GM10266 (cell line): Measurements from ENCODE around the gene POTEC.
"Not testable (repeated sequence)": the region's sequence is repeated elsewhere in the genome, so short reads cannot be mapped to it uniquely, and the experiment has no call there.

Experiments used
- DNase-seq: peaks from one replicate; pipeline ENCODE4 v3.0.0; 2012; ENCODE audit errors: extremely low spot score
- TF ChIP-seq, protein P1 (sequence below): IDR thresholded peaks from 2 replicates; pipeline ENCODE4 v1.5.1; 2012; ENCODE audit warnings: mild to moderate bottlenecking, low read depth; ENCODE audit not compliant: control insufficient read depth, insufficient read depth; ENCODE audit errors: missing control alignments

POTEC gene

DNA sequence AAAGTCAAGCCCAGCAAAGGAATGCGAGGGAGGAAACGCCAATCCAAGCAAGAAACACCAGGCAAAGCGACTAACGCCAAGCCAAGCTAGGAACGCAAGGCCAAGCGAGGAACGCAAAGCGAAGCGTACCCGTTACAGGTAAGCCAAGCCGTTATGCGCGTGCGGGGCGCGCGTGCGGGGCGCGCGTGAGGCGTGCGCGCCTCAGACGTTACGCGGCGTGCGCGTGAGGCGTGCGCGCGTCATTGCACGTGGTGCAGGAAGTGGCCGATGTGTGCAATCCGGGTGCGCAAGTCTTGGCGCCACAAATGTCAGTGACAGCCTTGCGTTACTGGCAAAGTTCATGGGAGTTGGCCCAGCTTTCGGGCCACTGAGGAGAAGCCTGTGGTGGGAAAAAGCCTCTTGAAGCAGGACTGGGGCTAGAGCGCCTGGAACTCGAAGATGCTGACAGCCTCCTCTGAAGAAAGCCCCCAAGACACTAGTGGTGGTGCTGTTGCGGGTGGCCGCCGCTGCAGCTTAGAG, at the start of gene POTEC:
TSS of gene POTEC (minus strand) at position 155 of the 519 bp plus-strand sequence. CDS start 454 bp downstream, outside the sequence.
- not testable (repeated sequence) for DNase-seq

DNA sequence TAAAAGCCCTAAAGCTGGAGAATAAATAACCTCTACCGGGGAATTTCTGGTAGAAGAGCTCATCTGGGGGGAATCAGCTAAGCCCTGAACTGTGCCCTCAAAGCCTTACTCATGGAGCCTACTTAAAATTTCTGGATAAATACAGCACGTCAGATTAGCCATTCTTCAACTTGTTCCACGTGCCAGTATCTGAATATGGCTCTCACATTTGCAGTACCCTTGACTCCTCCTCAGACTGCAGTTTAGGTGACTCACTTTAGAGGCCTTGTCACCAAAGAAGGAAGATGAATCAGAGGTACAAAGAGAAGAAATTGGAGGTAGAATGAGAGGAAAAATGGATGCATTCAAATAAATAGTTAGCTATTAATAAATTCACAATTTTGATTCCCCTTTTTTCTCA, 34.6 kb upstream of the POTEC start:
- no peak for DNase-seq
- TF ChIP-seq, protein P1, sequence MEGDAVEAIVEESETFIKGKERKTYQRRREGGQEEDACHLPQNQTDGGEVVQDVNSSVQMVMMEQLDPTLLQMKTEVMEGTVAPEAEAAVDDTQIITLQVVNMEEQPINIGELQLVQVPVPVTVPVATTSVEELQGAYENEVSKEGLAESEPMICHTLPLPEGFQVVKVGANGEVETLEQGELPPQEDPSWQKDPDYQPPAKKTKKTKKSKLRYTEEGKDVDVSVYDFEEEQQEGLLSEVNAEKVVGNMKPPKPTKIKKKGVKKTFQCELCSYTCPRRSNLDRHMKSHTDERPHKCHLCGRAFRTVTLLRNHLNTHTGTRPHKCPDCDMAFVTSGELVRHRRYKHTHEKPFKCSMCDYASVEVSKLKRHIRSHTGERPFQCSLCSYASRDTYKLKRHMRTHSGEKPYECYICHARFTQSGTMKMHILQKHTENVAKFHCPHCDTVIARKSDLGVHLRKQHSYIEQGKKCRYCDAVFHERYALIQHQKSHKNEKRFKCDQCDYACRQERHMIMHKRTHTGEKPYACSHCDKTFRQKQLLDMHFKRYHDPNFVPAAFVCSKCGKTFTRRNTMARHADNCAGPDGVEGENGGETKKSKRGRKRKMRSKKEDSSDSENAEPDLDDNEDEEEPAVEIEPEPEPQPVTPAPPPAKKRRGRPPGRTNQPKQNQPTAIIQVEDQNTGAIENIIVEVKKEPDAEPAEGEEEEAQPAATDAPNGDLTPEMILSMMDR: no peak

DNA sequence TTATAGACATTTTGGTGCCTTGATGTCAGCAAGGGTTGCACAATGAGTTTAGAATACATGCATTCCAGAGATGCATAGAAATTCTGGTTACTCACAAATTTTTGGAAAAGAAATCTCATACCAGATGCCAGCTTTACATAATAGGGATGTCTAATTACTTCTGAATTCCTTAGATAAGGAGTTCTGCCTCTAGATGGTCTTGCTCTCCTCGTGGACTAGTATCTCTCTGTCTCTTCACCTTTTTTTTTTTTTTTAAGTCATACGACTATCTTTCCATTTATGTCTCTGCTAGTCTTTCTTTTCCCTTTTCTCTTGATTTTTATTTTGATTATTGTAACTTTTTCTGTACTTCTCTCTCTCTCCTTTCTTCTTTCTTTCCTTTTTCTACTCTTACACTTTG, 16.1 kb upstream of the POTEC start:
- DNase-seq: not testable (repeated sequence)

DNA sequence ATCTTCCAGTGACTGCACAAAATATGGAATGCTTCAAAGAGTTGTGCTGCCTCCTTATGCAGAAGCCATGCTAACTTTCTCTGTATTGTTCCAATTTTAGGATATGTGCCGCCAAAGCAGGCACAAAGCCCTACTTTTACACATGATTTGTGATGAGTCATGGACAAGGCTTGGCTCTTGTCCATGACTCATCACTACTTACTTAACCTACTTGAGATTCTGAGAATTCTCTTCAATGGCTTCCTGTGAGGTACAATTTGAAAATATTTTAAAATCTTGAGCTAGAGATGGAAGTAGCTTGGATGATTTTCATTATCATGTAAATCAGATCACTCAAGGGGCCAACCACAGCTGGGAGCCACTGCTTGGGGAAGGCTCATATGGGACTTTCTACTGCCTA, 11.7 kb downstream of the POTEC start:
- not testable (repeated sequence) for DNase-seq

DNA sequence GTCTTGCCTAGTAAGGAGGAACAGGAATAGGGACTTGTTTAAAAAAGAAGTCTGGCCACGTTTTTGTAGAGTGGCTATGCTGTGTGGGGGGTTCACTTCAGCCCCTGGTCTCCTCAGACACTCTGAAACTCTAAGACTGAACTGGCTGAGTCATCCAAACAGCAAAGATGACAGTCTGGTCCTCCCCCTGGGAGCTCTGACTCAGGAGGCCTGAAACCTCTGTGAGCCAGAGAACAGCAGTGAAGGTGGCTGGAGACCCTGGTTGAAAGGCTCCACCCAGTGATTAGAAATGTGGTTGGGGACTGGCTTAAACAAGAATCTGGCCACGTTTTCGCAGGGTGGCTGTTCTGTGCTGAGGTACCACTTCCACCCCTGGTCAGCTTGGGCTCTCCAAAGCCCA, 32.7 kb downstream of the POTEC start:
- DNase-seq: not testable (repeated sequence)

DNA sequence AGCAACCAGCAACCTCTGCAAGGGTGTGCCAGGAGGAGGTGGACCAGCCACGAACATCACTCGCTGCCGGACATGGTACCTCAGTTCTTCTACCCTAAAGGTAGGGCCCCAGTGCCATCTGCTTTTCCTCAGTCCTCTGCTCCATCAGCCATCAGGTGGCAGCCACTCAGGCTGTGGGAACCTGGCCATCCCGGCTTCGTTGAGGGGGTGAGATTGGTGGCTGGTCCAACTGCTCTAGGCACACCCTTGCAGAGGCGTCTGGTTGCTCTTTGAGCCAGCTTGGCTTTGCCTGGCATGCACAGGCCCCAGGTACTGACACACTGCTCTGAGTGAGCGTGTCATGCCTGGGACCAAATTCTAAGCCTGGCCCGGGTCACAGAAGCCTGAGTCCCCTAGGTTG, 39.7 kb downstream of the POTEC start:
- DNase-seq: not testable (repeated sequence)

DNA sequence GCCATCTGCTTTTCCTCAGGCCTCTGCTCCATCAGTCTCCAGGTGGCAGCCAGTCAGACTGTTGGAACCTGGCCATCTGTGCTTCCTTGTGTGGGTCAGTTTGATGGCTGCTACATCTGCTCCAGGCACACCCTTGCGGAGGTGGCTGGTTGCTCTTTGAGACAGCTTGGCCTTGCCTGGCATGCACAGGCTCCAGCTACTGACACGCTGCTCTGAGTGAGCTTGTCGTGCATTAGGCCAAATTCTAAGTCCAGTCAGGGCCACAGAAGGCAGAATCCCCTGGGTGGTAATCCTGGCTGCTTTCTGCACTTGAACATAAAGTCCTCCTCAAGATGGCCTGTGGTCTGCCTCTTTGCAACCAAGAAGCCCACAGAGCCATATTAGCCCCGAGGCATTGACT, 41.5 kb downstream of the POTEC start:
- DNase-seq: not testable (repeated sequence)

DNA sequence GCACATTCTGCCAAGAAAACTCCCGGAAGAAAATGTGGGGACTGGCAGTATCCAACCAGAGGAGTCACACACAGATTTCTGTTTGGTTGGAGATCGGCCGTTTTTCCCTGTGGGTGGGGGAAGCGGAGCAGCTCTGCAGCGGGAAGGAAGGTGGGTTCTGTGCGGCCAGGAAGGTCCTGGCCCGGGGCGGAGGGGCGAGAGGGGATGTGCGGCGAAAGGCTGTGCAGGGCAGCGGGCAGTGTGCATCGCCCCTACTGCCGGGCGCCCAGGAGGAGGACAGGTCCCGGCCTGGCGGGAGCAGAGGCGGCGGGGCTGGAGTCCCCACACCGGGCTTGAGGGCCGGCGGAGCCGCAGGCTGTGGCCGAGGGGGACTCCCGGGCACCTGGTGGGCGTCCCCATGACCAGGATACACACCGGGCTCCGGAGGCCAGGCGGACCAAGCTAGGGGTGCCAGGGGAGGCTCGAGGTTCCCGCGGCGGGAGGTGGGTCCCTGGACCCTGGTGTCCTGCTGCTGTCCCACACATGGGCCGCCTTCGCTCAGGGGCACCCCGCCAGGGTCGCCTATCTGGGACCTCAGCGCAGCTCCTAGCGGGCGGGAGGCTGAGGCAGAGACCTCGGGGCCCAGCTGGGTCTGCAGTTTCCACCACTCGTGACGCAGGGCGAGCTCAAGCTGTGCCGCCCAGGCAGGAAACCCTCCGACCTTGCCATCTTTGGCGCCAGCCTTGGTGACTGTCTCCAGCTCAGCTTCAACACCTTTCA, 54.0 kb downstream of the POTEC start:
- DNase-seq: peak; percentile 3

DNA sequence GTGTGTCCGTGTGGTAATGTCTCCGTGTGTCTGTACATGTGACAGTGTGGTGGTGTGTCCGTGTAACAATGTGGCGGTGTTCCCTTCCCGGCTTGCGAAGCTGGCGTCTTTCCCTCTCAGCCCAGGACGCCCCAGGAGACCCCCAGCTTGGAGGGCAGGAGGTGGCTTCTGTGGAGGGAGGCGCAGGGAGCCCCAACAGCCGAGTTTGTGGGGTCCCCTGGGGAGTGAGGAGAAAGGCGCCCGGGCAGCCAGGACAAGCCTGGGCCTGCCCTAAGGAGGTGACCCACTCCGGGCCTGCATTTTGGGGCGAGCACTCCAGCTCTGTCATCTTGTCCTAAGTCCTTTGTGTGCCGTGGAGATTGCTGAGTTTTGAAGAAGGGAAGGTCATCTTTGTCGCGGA, 54.6 kb downstream of the POTEC start:
- not testable (repeated sequence) for DNase-seq

DNA sequence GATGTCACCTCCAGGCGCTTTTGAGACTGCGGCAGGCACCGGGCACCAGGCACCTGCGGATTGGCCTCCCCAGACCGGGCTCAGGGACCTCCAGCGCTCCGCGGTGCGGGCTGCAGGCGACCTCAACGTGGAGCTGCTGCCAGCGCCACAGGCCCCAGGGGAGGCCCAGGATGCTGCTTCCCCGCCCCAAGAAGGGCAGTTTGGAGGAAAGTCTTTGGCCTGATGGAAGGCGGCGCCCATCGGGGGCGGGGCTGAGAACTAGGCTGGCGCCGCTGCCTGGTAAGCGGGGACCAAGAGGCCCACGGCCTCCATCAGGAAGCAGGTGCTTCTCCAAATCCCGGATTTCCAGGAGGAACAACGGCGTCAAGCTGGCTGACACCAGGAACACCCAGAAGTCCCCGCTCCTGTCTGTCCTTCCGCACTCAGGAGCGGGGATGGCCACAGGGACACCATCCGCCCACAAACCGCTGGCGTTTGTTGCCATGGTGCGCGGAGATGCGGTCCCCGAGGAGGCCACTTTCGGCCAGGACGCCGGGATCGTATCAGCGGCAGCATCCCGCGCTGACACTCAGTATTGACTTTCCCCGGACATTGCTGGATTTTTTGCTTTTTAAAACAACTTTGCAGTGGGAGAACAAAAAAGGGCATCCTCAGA, 56.3 kb downstream of the POTEC start:
- DNase-seq: not testable (repeated sequence)

DNA sequence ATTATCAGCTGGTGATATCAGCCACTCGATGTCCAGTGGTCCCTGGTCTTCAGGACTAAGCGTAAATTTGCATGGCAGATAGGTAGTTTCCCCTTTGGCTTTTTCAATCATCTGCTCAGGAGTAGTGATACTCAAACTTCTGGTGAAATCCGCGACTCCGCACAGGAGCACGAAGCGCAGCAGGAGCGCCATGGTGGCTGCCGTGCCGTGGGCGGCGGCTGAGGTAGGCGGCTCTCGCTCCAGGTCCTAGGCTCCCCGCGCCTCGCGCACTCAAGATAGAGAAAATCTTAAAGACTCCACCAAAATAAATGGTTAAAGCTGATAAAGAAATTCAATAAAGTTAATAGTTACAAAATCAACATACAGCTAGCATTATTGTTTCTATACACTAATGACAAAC, 64.3 kb downstream of the POTEC start:
- DNase-seq: not testable (repeated sequence)

DNA sequence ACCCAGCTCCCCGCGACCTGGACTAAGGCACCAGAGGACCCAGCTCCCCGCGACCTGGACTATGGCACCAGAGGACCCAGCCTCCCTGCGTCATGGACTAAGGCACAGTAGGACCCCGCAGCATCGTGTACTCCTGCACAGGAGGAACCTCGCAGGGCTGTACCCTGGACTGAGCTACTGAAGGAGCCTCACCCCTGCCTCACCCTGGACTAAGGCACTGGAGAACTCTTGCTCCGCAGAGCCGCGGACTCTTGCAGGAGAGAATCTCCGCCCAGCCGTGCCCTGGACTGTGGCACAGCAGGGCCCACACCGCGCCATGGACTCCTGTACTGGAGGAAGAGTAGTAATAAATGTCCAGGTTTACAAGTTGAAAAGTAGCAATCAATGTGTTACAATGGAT, 67.9 kb downstream of the POTEC start:
- not testable (repeated sequence) for DNase-seq

DNA sequence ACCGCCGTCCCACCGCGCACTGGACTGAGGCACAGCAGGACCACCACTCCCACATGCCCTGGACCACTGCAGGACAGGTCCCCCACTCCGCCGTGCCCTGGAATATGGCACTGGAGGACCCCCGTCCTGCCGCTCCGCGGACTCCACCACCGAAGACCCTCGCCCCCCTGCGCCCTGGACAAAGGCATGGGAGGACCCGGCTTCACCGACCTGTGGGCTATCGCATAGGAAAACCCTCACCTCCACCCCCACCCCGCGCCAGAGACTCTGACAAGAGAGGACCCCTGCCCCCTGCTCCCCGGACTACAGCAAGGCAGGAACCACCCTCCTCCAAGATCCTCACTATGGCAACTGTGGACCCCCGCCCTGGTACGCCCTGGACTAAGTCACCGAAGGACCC, 68.6 kb downstream of the POTEC start:
- not testable (repeated sequence) for DNase-seq

DNA sequence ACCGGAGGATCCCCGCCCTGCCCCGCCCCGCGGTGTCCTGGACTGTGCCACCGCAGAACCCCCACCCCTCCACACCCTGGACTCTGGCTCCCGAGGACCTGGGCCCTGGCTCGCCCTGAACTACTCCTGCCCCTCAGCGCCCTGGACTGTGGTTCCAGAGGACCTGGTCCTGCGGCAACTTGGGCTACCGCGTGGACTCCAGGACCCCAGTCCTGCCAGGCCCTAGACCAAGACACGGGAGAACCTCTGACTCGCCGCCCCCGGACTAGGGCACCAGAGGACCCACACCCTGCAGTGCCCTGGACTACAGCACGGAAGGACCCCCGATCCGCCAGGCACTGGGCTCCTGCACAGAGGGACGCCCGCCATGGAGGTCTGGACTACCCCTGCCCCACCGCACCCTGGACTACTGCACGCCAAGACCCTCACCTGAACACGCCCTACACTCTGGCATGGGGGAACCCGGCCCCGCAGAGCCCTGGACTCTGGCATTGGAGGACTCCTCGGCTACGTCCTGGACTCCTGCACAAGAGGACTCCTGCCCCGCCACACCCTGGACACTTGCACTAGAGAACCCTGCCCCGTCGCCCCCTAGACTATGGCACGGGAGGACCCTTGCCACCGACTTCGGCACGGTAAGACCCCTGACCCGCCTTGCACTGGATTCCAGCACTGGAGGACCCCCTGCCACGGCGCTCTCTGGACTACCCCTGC, 69.2 kb downstream of the POTEC start:
- not testable (repeated sequence) for DNase-seq

DNA sequence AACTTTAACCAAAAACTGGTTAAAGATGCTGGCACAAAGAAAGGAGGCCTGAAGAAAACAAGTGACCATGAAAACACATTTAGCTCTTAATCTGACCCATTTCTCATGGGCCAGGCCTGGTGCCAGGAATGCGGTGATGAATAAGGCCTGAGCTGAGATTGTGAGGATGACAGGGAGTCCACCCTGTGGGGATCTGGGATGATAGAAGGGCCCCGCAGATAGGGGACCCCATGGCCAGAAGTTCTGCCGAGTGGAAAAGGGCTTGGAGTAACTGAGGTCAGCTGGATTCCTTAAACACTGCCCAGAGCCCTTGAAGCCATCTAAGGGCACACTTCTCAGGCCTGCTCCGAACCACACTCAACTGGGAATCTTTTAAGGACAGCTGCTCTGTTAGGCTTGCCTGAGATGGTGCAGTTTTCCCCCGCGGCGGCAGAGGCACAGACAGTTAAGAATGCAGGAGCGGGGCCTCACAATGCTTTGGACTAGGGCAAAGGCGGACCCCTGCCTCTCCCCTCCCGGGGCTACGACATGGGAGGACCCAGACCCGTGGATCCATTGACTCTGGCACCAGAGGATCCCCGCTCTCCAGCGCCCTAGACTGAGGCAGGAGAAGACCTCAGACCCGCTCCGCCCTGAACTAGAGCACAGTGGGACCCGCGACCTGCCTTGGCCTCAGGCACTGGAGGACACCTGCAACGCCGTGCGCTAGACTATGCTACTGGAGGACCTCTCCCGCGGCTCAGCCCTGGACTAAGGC, 70.0 kb downstream of the POTEC start:
- not testable (repeated sequence) for DNase-seq

DNA sequence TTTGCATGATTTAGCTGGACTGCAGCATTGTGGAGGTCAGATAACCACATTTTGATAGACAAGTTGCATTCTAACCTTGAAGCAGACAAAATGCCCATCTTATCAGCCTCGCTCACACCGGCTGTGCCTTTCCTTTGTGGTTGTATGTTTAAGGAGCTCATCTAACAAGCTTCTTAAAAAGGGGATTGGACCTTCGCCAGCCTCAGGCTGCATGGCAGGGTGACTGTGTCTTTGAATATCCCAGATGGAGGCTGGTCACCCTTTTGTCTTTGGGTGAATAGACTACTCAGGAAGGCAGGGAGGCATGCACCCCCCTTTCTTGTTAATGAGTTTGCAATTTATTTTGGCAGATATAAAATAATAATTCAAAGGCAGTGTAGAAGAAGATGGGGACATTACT, 72.1 kb downstream of the POTEC start:
- DNase-seq: not testable (repeated sequence)

DNA sequence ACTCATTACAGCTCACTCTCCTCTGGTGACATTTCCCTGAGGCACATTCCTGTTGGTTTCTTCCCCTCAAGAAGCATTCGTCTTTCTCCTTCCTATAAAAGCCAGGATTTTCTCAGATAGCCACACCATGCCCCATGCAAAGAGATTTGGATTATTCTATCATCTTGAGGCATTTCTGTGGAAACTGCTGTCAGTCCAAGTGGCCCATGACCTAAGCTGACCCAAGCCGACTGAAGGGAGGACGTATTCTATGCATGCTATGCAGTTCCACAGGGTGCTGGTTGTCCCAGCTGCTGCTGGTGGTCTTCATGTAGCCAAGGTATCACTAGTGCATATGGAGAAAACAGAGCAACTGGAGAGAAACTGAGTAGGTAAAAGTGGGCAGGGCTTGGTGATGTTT, 73.0 kb downstream of the POTEC start:
- not testable (repeated sequence) for DNase-seq

DNA sequence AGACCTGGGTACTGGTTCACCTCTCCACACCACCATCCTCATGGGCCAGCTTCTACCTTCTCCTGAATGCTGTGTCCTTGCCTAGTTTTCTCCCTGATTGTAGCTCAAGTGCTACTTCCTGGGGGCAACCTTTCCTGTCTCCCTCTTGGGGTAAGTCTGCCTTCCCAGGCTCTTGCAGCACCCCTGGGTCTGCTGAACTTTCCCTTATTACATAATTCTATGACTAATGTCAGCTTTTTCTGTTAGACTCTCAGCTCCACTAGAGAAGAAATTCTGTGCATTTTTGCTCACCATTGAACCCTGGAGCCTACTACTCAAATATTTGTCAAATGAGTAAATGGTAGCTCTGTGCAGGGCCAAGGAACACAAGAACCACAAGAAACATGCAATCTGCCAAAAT, 73.4 kb downstream of the POTEC start:
- DNase-seq: not testable (repeated sequence)

DNA sequence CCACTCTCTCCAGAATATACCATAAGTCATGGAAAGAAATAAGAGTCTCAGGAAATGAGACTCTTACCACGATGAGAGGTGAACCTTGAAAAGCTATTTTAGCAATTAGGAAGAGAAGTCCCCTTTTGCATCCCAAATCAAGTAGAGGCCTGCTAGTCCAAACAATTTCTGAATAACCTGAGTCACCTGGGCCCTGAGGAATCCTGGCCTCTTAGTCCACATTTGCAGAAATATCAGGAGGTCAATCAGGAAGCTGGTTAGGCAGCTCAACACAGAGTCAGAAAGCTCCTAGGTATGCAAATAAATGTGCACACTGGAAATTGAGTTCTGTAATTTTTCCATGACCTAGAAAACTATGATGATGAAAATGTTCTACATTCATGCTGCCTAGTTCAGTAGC, 77.4 kb downstream of the POTEC start:
- DNase-seq: not testable (repeated sequence)
